ENCODE data around the gene ARVCF.
"Not testable (repeated sequence)": the region's sequence is repeated elsewhere in the genome, so short reads cannot be mapped to it uniquely, and the experiment has no call there.

Gene ARVCF

GRCh38 chr22:19942157-19943081 lies 74.2 kb downstream of the ARVCF start:
- in situ Hi-C loops (cut with HindIII; ENCODE audit: low sequenced_read_pairs), result no loop called here

GRCh38 chr22:19941365-19942082 lies 75.1 kb downstream of the ARVCF start, which contains the start of the genes COMT and TXNRD2:
Gene COMT (plus strand): TSS chr22:19941772. CDS start chr22:19962527, 20,755 bp downstream.
Gene TXNRD2 (minus strand): TSS chr22:19941818. CDS start chr22:19941803, 15 bp downstream.
- in situ Hi-C loops (cut with HindIII; ENCODE audit: low sequenced_read_pairs), result no loop called here

- in situ Hi-C loops (cut with HindIII; ENCODE audit: low sequenced_read_pairs), result no loop called here
Measured at GRCh38 chr22:19940536-19941364, 75.9 kb downstream of the ARVCF start.

GRCh38 chr22:19937616-19938473 lies 78.8 kb downstream of the ARVCF start:
- in situ Hi-C loops (cut with HindIII; ENCODE audit: low sequenced_read_pairs), result no loop called here

GRCh38 chr22:19936513-19936912 lies 80.1 kb downstream of the ARVCF start:
- in situ Hi-C loops (cut with HindIII; ENCODE audit: low sequenced_read_pairs), result no loop called here

- in situ Hi-C loops (cut with HindIII; ENCODE audit: low sequenced_read_pairs), result not testable (repeated sequence)
Measured at GRCh38 chr22:19935123-19935718, 81.4 kb downstream of the ARVCF start.

GRCh38 chr22:19933341-19934241 lies 83.0 kb downstream of the ARVCF start:
- in situ Hi-C loops (cut with HindIII; ENCODE audit: low sequenced_read_pairs), result loop anchor here (5.0 kb wide), 2 partner anchors 41 to 101 kb away; no protein-coding TSS in a partner anchor

GRCh38 chr22:19932367-19933206 lies 84.0 kb downstream of the ARVCF start:
- in situ Hi-C loops (cut with HindIII; ENCODE audit: low sequenced_read_pairs), result loop anchor here (5.0 kb wide), 2 partner anchors 40 to 100 kb away; no protein-coding TSS in a partner anchor

- in situ Hi-C loops (cut with HindIII; ENCODE audit: low sequenced_read_pairs), result loop anchor here (5.0 kb wide), 2 partner anchors 39 to 99 kb away; no protein-coding TSS in a partner anchor
Measured at GRCh38 chr22:19931514-19931913, 85.1 kb downstream of the ARVCF start.

GRCh38 chr22:19930551-19931486 lies 85.8 kb downstream of the ARVCF start:
- in situ Hi-C loops (cut with HindIII; ENCODE audit: low sequenced_read_pairs), result loop anchor here (5.0 kb wide), 2 partner anchors 39 to 99 kb away; no protein-coding TSS in a partner anchor

GRCh38 chr22:19929586-19930550 lies 86.8 kb downstream of the ARVCF start:
- in situ Hi-C loops (cut with HindIII; ENCODE audit: low sequenced_read_pairs), result loop anchor here (5.0 kb wide), 2 partner anchors 38 to 98 kb away; no protein-coding TSS in a partner anchor

- in situ Hi-C loops (cut with HindIII; ENCODE audit: low sequenced_read_pairs), result no loop called here
Measured at GRCh38 chr22:19928207-19928606, 88.4 kb downstream of the ARVCF start.

- in situ Hi-C loops (cut with HindIII; ENCODE audit: low sequenced_read_pairs), result no loop called here
Measured at GRCh38 chr22:19927696-19928095, 88.9 kb downstream of the ARVCF start.

GRCh38 chr22:19926028-19926427 lies 90.6 kb downstream of the ARVCF start:
- in situ Hi-C loops (cut with HindIII; ENCODE audit: low sequenced_read_pairs), result not testable (repeated sequence)
